GM19372 (cell line): ENCODE data around the gene UBAC1.
"Not testable (repeated sequence)": the region's sequence is repeated elsewhere in the genome, so short reads cannot be mapped to it uniquely, and the experiment has no call there.

Source experiments
- ATAC-seq: cut with Tn5 transposase; IDR thresholded peaks from one replicate; pipeline ENCODE4 v1.9.1; 2021; ENCODE audit warnings: mild to moderate bottlenecking, low read depth, moderate library complexity; ENCODE audit not compliant: unreplicated experiment

The UBAC1 gene

GRCh38 chr9:135979547-135980166, 18.5 kb upstream of the UBAC1 start:
- ATAC-seq: no peak

GRCh38 chr9:135978642-135979546, 17.7 kb upstream of the UBAC1 start:
- ATAC-seq: no peak

GRCh38 chr9:135976944-135977343, 15.8 kb upstream of the UBAC1 start:
- ATAC-seq: no peak

- no peak for ATAC-seq
Observed at GRCh38 chr9:135976531-135976930, 15.4 kb upstream of the UBAC1 start.

- ATAC-seq: no peak
Observed at GRCh38 chr9:135975834-135976233, 14.7 kb upstream of the UBAC1 start.

- no peak for ATAC-seq
Observed at GRCh38 chr9:135974220-135974573, 13.0 kb upstream of the UBAC1 start.

GRCh38 chr9:135973277-135974219, 12.4 kb upstream of the UBAC1 start:
- no peak for ATAC-seq

GRCh38 chr9:135971892-135972291, 10.7 kb upstream of the UBAC1 start:
- ATAC-seq: no peak

- no peak for ATAC-seq
Observed at GRCh38 chr9:135971111-135971766, 10.1 kb upstream of the UBAC1 start.

- ATAC-seq: no peak
Observed at GRCh38 chr9:135970128-135970815, 9.1 kb upstream of the UBAC1 start.

GRCh38 chr9:135969064-135969683, 8.0 kb upstream of the UBAC1 start:
- no peak for ATAC-seq

GRCh38 chr9:135968601-135969000, 7.4 kb upstream of the UBAC1 start:
- no peak for ATAC-seq

- no peak for ATAC-seq
Observed at GRCh38 chr9:135968083-135968476, 6.9 kb upstream of the UBAC1 start.

GRCh38 chr9:135966916-135967260, 5.7 kb upstream of the UBAC1 start:
- ATAC-seq: not testable (repeated sequence)

- ATAC-seq: no peak
Observed at GRCh38 chr9:135965124-135965756, 4.1 kb upstream of the UBAC1 start.

- ATAC-seq: no peak
Observed at GRCh38 chr9:135963938-135964337, 2.8 kb upstream of the UBAC1 start.

GRCh38 chr9:135963338-135963737, 2.2 kb upstream of the UBAC1 start:
- ATAC-seq: no peak

- ATAC-seq: no peak
Observed at GRCh38 chr9:135962696-135963307, 1.6 kb upstream of the UBAC1 start.
